Epithelial cell of umbilical artery (primary cell): ENCODE measurements around the gene METTL16. TPM values are rescaled to one million over a fixed set of nuclear protein-coding genes. Genes with fewer than 3 reads are reported as not detected.

Experiments used
- total RNA-seq: library from RNA; depleted of rRNA; stranded (reverse); fragments of >200 nt; gene quantifications from 2 replicates; pipeline ENCODE4 v1.2.3, GENCODE V29; 2014

METTL16 gene
- total RNA-seq = 16.9 and 17.2 TPM in 2 replicates

GRCh38 chr17:2511462-2512369 lies at the start of gene METTL16:
METTL16 (minus strand) TSS chr17:2511888; CDS start chr17:2502331, 9,557 bp downstream.

DNA sequence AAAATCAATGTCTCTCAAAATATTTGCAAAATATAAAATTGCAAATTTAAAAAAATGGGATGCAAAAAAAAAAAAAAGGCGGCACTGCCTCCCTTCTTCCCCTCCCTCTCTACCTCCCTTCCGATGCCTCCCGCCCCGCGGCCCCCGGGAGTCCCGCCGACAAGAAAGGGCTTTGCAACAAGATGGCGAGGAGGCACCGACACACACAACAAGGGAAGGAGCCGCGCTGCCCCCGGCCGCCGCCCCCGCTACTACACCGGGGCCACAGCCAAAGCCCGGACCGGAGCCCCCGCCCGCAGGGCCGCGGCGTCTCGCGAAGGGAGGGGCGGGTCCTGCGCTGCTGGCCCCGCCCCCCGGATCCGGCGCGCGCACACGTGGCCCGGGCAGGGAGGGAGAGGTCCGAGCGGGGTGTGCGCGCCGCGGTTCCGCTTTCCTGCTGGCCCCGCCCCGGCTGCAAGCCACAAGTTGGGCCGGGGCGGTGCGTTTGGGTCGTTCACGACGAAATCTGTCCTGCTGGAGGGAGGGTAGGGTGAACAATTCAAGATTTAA lies 110.7 kb downstream of the METTL16 start, which contains the start of gene MNT:
Gene MNT, minus strand, starts transcription at position 184 of the 549 bp plus-strand sequence. CDS start 348 bp downstream, outside the sequence.

Other genes with a start within 250 kb of the METTL16 start
- 12.3 and 23.4 TPM in 2 replicates for gene SMG6, start 208.1 kb downstream of the METTL16 start, total RNA-seq
- gene SRR, start 207.9 kb downstream of the METTL16 start, total RNA-seq = 27.0 and 34.8 TPM in 2 replicates
- gene TSR1, start 175.4 kb downstream of the METTL16 start, total RNA-seq = 73.1 and 73.4 TPM in 2 replicates
- 27.8 and 29.6 TPM in 2 replicates for gene SGSM2, start 174.4 kb downstream of the METTL16 start, total RNA-seq
- 1.4 and 1.6 TPM in 2 replicates for gene MNT, start 110.8 kb downstream of the METTL16 start, total RNA-seq
- gene PAFAH1B1, start 81.8 kb upstream of the METTL16 start, total RNA-seq = 85.3 and 112 TPM in 2 replicates
- 38.0 and 44.7 TPM in 2 replicates for gene CLUH, start 199.9 kb upstream of the METTL16 start, total RNA-seq
- gene CCDC92B, start 237.8 kb upstream of the METTL16 start, total RNA-seq = not detected in 2 replicates